Measurements from ENCODE around the gene PHRF1. TPM values are rescaled to one million over a fixed set of nuclear protein-coding genes. Genes with fewer than 3 reads are reported as not detected.
A peak's percentile ranks its signal among the peaks of the same experiment; 100 is the strongest.

The PHRF1 gene
- total RNA-seq, 6 donors from 2014 or later, result 25.7 to 93.2 (median 37.9) TPM

DNA sequence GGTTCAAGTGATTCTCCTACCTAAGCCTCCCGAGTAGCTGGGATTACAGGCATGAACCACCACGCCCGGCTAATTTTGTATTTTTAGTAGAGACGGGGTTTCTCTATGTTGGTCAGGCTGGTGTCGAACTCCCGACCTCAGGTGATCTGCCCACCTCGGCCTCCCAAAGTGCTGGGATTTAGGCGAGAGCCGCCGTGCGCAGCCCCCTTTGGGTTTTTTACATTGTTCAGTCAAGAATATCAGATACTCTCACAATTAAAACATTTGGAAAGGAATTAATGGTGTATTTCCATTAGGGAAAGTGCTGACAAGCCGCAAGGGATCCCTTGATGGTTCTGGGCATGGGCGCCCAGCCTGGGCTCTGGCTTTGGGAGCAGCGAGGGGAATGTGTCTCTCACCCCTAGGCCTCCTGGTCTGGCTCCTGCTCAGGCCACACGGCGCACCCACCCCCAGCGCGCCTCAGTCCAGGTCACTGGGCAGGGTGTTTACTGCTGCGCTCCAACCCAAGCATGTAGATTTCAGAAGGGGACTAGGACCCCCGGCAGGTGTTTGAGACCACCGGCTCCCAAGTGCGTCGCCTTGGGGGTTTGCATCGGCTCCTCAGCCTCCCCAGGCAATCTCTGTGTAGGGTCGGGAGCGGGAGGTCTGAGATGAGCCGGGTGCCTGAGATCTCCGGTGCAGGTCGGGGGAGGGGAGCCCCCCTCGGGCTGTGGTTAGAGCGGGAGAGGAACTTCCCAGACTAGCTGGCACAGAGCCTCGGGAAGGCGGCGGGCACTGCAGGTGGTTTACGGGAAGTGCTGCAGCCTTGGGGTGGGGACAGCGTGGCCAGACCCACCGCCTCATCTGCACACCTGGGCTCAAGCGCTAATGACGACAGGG is 40.3 kb downstream of the PHRF1 start:
- Histone ChIP-seq H3K4me1 (peaks cover 25 to 39% (median 33%) of the 10 kb centered on the region in 4 donors), H3K27ac (peak overlapping the region; percentile 96 to 98 (median 96)), H3K9me3 (no peaks in the 10 kb centered on the region), H3K36me3 (peaks cover 8 to 36% (median 29%) of the 10 kb centered on the region in 4 donors), H3K27me3 (no peaks in the 10 kb centered on the region), H3K4me3 (peak overlapping the region in 3 of 4 donors; percentile 62 to 94 (median 68))
- ATAC-seq (ENCODE audit: low FRiP score in 2 of 2) (no peak), DNase-seq (peak in 1 of 2 donors; percentile 81)
- 75 to 80% methylated on average over 17 to 39 of the region's 39 CpGs for WGBS, 2 donors
- TF ChIP-seq, protein P1, sequence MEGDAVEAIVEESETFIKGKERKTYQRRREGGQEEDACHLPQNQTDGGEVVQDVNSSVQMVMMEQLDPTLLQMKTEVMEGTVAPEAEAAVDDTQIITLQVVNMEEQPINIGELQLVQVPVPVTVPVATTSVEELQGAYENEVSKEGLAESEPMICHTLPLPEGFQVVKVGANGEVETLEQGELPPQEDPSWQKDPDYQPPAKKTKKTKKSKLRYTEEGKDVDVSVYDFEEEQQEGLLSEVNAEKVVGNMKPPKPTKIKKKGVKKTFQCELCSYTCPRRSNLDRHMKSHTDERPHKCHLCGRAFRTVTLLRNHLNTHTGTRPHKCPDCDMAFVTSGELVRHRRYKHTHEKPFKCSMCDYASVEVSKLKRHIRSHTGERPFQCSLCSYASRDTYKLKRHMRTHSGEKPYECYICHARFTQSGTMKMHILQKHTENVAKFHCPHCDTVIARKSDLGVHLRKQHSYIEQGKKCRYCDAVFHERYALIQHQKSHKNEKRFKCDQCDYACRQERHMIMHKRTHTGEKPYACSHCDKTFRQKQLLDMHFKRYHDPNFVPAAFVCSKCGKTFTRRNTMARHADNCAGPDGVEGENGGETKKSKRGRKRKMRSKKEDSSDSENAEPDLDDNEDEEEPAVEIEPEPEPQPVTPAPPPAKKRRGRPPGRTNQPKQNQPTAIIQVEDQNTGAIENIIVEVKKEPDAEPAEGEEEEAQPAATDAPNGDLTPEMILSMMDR (IDR thresholded peaks at IDR 0.05), result no peak
- TF ChIP-seq EP300 (IDR thresholded peaks at IDR 0.05) (no peak), POLR2AphosphoS5 (IDR thresholded peaks at IDR 0.05) (no peak), POLR2A (IDR thresholded peaks at IDR 0.05) (no peak)

DNA sequence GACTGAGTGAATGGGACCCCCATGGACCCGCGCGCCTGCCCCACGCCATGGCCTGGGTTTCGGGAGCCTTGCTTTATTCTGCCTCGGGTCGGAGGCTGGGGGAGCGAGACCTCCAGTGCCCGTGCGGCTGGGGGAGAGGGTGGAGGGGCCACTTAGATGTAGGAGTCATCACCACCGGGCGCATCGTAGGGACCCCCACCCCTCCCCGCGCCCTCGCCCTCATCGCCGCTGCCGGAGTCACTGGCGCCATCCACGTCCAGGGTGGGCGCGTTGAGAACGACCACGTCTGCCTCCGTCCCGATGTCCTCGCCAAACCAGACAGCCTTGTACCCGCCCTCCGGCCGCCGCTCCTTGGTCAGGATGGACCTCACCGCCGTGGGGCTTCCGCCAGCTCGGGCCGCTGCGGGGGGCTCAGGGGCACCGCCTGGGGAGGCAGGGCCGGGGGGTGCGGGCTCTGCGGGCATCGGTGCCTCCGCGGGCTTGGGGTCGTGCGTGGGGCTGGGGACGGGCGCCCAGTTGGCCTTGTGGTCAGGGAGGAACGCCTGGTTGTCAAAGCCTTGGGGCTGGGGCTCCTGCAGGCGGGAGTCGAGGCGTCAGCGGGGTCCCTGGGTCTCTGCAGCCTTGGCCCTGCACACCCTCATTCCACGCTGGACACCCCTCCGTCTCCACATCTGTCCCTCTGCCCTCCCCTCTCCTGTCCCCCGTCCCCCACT is 41.1 kb downstream of the PHRF1 start:
- no peak for ATAC-seq (ENCODE audit: low FRiP score in 2 of 2)
- Histone ChIP-seq H3K4me3 (no peak overlapping the region), H3K9me3 (no peaks in the 10 kb centered on the region), H3K36me3 (peaks cover 6 to 30% (median 21%) of the 10 kb centered on the region in 4 donors), H3K27ac (peak overlapping the region in 1 of 4 donors; percentile 98), H3K27me3 (no peaks in the 10 kb centered on the region), H3K4me1 (peaks cover 25 to 39% (median 33%) of the 10 kb centered on the region in 4 donors)
- peak in 1 of 2 donors; percentile 86 for DNase-seq
- WGBS, 2 donors, result 93 to 94% methylated on average over 17 to 54 of the region's 57 CpGs
- TF ChIP-seq, protein P1 (IDR thresholded peaks at IDR 0.05), result no peak
- no peak for TF ChIP-seq EP300 (IDR thresholded peaks at IDR 0.05)
- no peak for TF ChIP-seq POLR2A (IDR thresholded peaks at IDR 0.05)
- TF ChIP-seq POLR2AphosphoS5 (IDR thresholded peaks at IDR 0.05), result no peak

DNA sequence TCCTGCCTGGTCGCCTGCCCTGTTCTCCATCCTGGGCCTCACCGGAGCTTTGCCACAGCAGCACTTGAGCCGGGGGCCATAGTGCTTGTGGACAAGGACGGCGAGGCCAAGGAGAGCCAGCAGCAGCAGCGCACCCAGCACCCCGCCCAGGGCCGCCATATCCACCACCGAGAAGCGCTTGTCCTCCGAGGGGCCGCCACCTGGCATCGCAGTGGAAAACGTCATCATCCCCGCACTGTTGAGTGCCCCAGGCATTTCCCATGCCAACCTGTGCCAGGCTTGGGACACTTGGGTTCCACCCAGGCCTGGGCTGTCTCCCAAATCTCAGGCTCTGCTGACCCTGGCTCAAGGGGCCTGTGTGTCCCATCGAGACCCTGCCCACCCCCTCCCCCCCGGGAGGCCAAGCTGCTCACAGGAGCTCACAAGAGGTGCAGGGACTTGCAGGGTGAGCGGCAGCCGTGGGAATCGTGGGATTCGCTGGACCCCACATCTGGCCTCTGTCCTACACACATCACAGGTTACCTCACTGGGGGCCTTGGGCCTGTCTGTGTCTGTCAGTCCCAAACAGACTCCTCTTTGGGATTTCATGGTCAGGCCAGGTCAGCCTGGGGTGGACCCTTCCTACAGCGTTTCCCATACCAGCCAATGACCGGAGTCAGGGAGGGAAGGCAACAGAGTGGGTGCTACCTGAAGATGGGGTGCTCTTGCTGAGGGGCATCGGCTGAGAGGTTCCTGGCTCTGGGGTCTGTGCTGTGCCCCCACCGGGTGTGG is 41.8 kb downstream of the PHRF1 start:
- WGBS, 2 donors, result 96 to 98% methylated on average over 8 to 23 of the region's 25 CpGs
- ATAC-seq (ENCODE audit: low FRiP score in 2 of 2) (no peak), DNase-seq (peak in 1 of 2 donors; percentile 79)
- Histone ChIP-seq H3K9me3 (no peaks in the 10 kb centered on the region), H3K27me3 (no peaks in the 10 kb centered on the region), H3K4me1 (peaks cover 24 to 35% (median 32%) of the 10 kb centered on the region in 4 donors), H3K36me3 (peaks cover 2 to 26% (median 14%) of the 10 kb centered on the region in 4 donors), H3K27ac (no peak overlapping the region), H3K4me3 (no peak overlapping the region)
- TF ChIP-seq POLR2A (IDR thresholded peaks at IDR 0.05), result no peak
- no peak for TF ChIP-seq EP300 (IDR thresholded peaks at IDR 0.05)
- no peak for TF ChIP-seq POLR2AphosphoS5 (IDR thresholded peaks at IDR 0.05)
- TF ChIP-seq, protein P1 (IDR thresholded peaks at IDR 0.05), result no peak

DNA sequence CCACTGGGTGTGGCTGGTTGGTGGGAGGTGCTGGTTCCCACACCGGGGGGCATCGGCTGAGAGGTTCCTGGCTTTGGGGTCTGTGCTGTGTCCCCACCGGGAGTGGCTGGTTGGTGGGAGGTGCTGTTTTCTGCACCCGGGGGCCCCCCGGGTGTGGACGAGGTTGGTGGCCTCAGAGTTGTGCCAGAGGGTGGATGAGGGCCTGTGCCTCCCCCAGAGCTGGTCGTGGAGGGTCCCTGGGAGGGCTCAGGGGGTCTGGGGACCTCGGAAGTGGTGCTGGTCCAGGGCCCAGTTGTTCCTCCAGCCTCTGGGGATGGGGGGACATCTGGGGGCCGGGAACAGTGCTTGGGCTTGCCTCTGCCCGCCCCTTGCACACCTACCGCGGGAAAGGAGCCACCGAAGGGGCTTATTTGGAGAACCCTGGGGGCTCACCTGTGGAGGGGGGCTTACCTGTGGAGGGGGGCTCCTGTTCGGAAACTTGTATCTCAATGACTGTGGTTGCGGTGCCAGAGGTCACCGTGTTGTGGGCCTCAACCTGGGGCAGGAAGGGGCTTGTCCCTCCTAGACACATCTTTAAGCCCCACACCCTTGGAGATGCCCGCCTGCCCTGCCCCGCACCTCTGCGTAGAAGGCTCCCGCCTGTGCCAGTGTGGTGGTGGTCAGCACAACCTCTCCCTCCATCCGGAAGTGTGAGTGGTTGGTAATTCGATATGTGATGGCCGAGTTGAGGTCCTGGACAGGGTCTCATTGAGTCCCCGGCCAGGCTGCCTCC is 42.8 kb downstream of the PHRF1 start:
- Histone ChIP-seq H3K9me3 (no peaks in the 10 kb centered on the region), H3K36me3 (peaks cover 0 to 20% (median 8%) of the 10 kb centered on the region in 4 donors), H3K4me3 (no peak overlapping the region), H3K4me1 (peaks cover 17 to 28% (median 23%) of the 10 kb centered on the region in 4 donors), H3K27me3 (no peaks in the 10 kb centered on the region), H3K27ac (no peak overlapping the region)
- DNase-seq (peak in 1 of 2 donors; percentile 52), ATAC-seq (ENCODE audit: low FRiP score in 2 of 2) (no peak)
- 93 to 95% methylated on average over 13 to 24 of the region's 24 CpGs for WGBS, 2 donors
- TF ChIP-seq POLR2AphosphoS5 (IDR thresholded peaks at IDR 0.05) (no peak), EP300 (IDR thresholded peaks at IDR 0.05) (no peak), POLR2A (IDR thresholded peaks at IDR 0.05) (no peak)
- TF ChIP-seq, protein P1 (IDR thresholded peaks at IDR 0.05), result no peak

Measured in upper lobe of left lung (tissue), 6 donors.